ENCODE results near the gene MACROD1. TPM values are rescaled to one million over a fixed set of nuclear protein-coding genes. Genes with fewer than 3 reads are reported as not detected.
A peak's percentile ranks its signal among the peaks of the same experiment; 100 is the strongest.

The MACROD1 gene
- total RNA-seq, 3 donors from 2014 or later (not counting 1 experiment from before 2014, with no cell fraction given) = 0.73 to 3.3 (median 1.8) TPM

GRCh38 chr11:64150051-64150450 lies 15.9 kb downstream of the MACROD1 start:
- Histone ChIP-seq H3K4me3 (ENCODE audit: low read length) (no peak overlapping the region), H3K36me3 (ENCODE audit: control insufficient read depth, insufficient read depth, low read length) (no peaks in the 10 kb centered on the region), H3K27me3 (ENCODE audit: control insufficient read depth, insufficient read depth, low read length) (no peaks in the 10 kb centered on the region), H3K4me1 (ENCODE audit: control insufficient read depth, insufficient read depth, low read length) (peaks cover 6% of the 10 kb centered on the region), H3K9me3 (ENCODE audit: control insufficient read depth, insufficient read depth, low read length) (no peaks in the 10 kb centered on the region), H3K27ac (ENCODE audit: low read length) (no peak overlapping the region)
- 91% methylated on average over 15 of the region's 15 CpGs for WGBS (ENCODE audit: insufficient coverage)
- H3K27ac Mint-ChIP-seq = no peak overlapping the region
- H3K4me1 Mint-ChIP-seq = peaks cover 11 to 16% of the 10 kb centered on the region in 2 donors
- TF ChIP-seq CTCF (IDR thresholded peaks at IDR 0.05) = no peak
- intact Hi-C loops (cut with micrococcal nuclease) = no loop called here
- DNase-seq = no peak
- no peaks in the 10 kb centered on the region for H3K36me3 Mint-ChIP-seq
- ATAC-seq = no peak
- peaks cover 0 to 12% of the 10 kb centered on the region in 2 donors for H3K27me3 Mint-ChIP-seq (ENCODE audit: low read depth in 2 of 2)
- H3K9me3 Mint-ChIP-seq = no peaks in the 10 kb centered on the region
- no peak overlapping the region for H3K4me3 Mint-ChIP-seq

DNA sequence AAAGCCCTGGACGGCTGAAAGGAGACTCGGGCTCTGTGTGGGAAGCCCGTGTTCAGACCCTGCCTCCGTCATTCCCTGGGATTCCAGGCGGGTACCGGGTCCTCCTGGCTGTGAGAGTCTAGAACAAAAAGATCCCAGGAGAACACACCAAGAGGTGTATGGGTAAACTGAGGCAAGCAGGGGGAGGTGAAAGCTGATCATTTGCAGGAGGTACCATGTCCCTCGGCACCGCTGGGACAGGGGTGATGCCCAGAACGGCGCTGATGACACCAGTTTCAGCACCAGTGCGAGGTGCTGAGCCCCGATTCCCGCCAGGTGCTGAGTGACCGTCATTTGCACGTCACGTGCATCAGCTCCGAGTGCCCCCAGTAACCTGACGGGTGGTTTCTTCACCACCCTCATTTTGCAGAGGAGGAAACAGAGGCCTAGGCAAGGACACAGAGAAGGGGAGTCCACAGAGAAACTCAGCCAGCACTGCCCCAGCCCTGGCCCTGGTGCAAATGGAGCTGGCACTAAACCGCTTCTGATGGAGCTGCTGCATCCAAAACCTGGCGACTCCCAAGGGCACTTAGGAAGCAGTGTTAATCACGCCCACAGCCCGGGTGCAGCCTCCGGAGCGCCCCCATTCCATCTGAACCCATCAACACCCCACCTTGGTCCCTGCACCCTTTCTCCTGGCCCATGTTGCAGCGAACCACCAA lies 16.8 kb downstream of the MACROD1 start:
- Histone ChIP-seq H3K4me1 (ENCODE audit: control insufficient read depth, insufficient read depth, low read length) (peaks cover 6% of the 10 kb centered on the region), H3K27ac (ENCODE audit: low read length) (no peak overlapping the region), H3K36me3 (ENCODE audit: control insufficient read depth, insufficient read depth, low read length) (no peaks in the 10 kb centered on the region), H3K27me3 (ENCODE audit: control insufficient read depth, insufficient read depth, low read length) (no peaks in the 10 kb centered on the region), H3K9me3 (ENCODE audit: control insufficient read depth, insufficient read depth, low read length) (no peaks in the 10 kb centered on the region), H3K4me3 (ENCODE audit: low read length) (no peak overlapping the region)
- no peak overlapping the region for H3K4me3 Mint-ChIP-seq
- H3K9me3 Mint-ChIP-seq = no peaks in the 10 kb centered on the region
- peaks cover 0 to 8% of the 10 kb centered on the region in 2 donors for H3K27me3 Mint-ChIP-seq (ENCODE audit: low read depth in 2 of 2)
- TF ChIP-seq CTCF (IDR thresholded peaks at IDR 0.05) = peak; percentile 19
- intact Hi-C loops (cut with micrococcal nuclease) = loop anchor here (1.0 to 10.0 kb wide), 4 partner anchors 148 to 1114 kb away; partner anchors contain the start of gene RCOR2
- ATAC-seq = no peak
- no peak for DNase-seq
- no peak overlapping the region for H3K27ac Mint-ChIP-seq
- 89% methylated on average over 25 of the region's 25 CpGs for WGBS (ENCODE audit: insufficient coverage)
- peaks cover 11 to 16% of the 10 kb centered on the region in 2 donors for H3K4me1 Mint-ChIP-seq
- H3K36me3 Mint-ChIP-seq = no peaks in the 10 kb centered on the region

GRCh38 chr11:64148226-64148916 lies 17.5 kb downstream of the MACROD1 start:
- H3K4me1 ChIP-seq (ENCODE audit: control insufficient read depth, insufficient read depth, low read length) = peaks cover 11% of the 10 kb centered on the region
- no peaks in the 10 kb centered on the region for H3K9me3 Mint-ChIP-seq
- H3K27me3 ChIP-seq (ENCODE audit: control insufficient read depth, insufficient read depth, low read length) = no peaks in the 10 kb centered on the region
- no peaks in the 10 kb centered on the region for H3K36me3 ChIP-seq (ENCODE audit: control insufficient read depth, insufficient read depth, low read length)
- ATAC-seq (peak; percentile 60 to 71 (median 64)), DNase-seq (peak; percentile 73 to 85)
- intact Hi-C loops (cut with micrococcal nuclease) = loop anchor here (1.0 to 10.0 kb wide), 4 partner anchors 148 to 1114 kb away; partner anchors contain the start of gene RCOR2
- peak; percentile 86 for TF ChIP-seq CTCF (IDR thresholded peaks at IDR 0.05)
- no peaks in the 10 kb centered on the region for H3K9me3 ChIP-seq (ENCODE audit: control insufficient read depth, insufficient read depth, low read length)
- H3K36me3 Mint-ChIP-seq = no peaks in the 10 kb centered on the region
- H3K4me3 ChIP-seq (ENCODE audit: low read length) = no peak overlapping the region
- H3K27ac ChIP-seq (ENCODE audit: low read length) = no peak overlapping the region
- peaks cover 0 to 5% of the 10 kb centered on the region in 2 donors for H3K27me3 Mint-ChIP-seq (ENCODE audit: low read depth in 2 of 2)
- no peak overlapping the region for H3K27ac Mint-ChIP-seq
- peaks cover 11 to 16% of the 10 kb centered on the region in 2 donors for H3K4me1 Mint-ChIP-seq
- 44% methylated on average over 18 of the region's 19 CpGs for WGBS (ENCODE audit: insufficient coverage)
- no peak overlapping the region for H3K4me3 Mint-ChIP-seq
